HG02884 (cell line): ENCODE measurements around the gene PROSER2.

ENCODE experiments used
- ATAC-seq: cut with Tn5 transposase; IDR thresholded peaks from one replicate; pipeline ENCODE4 v1.9.1; 2021; ENCODE audit warnings: mild to moderate bottlenecking, moderate library complexity; ENCODE audit not compliant: unreplicated experiment

Gene PROSER2

DNA sequence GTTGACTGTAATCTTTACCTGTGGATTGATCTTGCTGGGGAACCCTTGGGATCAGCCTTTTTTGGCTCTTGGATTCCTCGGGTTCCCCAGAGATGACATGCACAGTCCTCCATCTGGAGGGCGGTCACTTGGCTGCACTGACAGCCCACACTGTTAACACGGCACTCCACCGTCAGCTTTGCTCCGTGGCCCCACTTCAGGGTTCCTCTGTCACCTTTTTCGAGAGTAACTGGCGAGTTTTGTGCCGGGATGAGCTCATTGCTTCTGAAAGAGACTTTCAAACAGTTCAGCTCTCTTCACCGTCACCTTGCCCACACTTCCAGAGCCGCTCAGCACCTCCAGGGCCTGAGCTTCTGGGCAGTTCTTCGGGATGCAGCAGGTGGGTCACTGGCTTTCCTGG is 42.4 kb downstream of the PROSER2 start:
- no peak for ATAC-seq

- ATAC-seq: no peak
Measured at GRCh38 chr10:11866199-11866925, 43.2 kb downstream of the PROSER2 start.

DNA sequence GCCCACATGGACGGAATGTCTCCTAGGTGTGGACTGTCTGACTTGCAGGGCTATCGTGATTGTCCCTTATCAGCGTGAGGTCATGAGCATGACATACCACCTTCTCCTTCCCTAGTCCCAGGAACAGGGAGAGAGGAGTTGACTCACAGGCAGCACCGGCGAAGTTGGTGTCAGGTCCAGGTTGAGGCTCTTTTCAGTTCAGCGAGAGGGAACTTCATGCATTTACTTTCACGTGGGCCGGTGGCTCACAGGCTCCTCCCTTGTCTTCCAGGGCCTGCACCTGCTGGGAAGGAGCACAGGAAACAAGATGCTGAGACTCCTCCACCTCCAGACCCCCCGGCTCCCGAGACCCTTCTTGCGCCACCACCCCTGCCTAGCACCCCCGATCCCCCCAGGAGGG is 46.1 kb downstream of the PROSER2 start:
- no peak for ATAC-seq

- no peak for ATAC-seq
Measured at GRCh38 chr10:11869743-11870460, 46.7 kb downstream of the PROSER2 start.

DNA sequence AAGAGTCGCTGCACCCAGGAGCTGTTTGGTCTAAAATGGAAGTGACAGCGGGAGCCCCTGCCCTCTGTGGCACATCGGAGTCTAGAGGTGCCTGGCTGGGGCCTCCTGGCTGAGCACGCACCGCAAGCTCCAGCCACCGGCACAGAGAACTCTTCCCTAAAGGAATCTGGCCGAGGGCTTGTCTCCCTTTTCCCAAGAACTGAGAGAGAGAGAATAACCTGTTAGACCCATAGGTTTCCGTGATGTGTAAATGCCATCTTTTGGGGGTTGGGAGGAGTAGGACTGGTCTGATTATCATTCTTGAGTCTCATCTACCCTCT is 47.3 kb downstream of the PROSER2 start:
- no peak for ATAC-seq

DNA sequence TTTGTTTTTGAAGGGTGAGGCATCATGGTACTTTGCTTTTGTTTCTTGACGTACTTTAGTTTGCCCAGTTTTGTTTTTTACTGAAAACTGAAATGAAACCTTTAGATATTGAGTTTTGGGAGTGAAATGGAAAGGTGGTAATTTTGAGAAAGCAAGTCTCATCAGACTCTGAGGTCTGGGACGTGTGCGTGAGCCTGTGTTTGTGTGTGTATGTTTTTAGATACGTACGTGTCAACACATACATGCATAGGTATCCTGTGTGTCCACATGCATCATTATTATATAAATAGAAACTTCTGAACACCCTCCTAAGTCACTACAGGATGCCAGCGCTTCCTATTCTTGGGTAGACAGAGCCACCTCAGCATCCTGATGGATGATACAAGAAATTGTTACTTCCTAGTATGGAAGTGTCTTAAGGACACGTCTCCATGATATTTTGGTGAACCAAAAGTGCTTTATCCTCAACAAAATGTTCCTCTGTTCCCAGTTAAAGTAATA is 47.8 kb downstream of the PROSER2 start:
- no peak for ATAC-seq

- no peak for ATAC-seq
Measured at GRCh38 chr10:11871466-11871865, 48.3 kb downstream of the PROSER2 start.

DNA sequence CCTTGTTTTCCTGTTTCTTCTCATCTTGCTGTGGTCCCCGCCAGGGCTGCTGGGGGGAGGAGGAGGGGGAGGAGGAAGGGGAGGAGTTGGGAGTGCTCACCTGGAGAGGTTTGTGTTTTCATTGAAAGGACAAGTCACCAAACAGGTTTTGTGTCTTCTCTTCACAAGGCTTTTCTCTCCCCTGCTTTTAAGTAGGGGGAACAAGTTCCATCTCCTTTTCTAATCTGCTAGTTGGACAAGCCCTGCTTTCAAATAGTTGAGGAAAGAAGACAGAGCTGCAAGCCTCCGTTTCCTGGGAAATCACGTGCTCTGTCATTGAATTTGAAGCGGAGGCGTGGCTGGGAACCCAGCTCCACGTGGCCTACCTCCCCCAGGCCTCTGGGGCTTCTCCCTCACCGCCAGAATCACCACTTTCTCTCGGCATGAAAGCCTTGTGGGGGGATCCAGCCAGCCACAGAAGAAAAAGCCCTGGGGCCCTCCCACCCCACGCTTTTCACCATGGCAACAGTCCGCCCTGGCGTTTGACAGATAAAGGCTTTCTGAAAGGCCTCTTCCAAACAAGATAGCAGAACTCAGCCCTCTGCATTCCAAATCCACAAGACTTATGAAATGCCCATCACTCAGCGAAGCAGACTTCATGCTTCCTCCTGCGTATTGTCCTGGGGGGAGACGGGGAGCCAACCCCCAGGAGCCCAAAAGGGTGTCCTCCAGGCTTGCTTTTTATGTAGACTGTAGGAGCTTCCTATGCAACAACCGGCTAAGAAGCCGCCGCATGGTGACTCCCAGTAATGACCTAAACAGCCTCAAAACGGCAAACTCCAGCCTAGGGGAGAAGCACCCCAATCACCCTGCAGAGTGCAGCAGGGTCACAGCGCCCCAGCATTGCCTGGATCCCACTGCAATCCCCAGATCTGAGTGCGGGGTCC is 51.7 kb downstream of the PROSER2 start:
- ATAC-seq: no peak

- no peak for ATAC-seq
Measured at GRCh38 chr10:11875494-11876281, 52.5 kb downstream of the PROSER2 start.

GRCh38 chr10:11876324-11876723 is 53.2 kb downstream of the PROSER2 start:
- no peak for ATAC-seq

DNA sequence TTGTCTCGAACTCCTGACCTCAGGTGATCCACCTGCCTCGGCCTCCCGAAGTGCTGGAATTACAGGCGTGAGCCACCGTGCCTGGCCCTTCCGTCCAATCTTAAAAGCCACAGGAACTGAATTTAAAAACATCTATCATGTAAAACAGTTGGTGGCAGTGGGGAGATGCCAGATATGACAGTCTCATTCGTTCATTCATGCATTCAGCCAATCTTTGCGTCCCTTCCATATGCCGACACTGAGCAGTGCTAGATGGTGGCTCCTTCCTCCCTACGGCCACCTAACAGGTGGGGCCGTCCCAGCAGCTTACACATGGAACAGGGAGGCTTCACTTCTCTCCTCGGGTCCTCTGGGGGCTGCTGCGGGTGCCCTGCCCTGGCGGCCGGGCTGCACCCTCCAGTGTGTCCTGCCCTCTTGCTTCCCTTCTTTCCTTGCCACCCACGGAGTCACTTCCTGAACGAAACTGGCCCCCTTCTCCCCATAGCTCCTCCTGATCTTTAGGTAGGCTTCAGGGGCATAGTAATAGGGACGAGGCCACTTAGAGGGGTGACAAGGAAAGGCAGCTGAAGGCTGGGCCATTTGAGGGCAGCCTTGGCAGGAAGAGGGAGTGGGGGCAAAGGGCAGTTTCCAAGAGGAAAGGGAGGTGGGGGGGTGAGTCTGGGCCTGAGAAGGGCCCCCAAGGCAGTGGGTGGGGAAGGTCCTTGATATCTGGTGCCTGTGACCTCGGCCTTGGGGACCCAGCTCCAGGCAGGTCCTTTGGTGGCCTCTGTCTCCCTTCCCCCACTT is 53.8 kb downstream of the PROSER2 start:
- ATAC-seq: no peak

GRCh38 chr10:11877591-11877905 is 54.4 kb downstream of the PROSER2 start:
- no peak for ATAC-seq

DNA sequence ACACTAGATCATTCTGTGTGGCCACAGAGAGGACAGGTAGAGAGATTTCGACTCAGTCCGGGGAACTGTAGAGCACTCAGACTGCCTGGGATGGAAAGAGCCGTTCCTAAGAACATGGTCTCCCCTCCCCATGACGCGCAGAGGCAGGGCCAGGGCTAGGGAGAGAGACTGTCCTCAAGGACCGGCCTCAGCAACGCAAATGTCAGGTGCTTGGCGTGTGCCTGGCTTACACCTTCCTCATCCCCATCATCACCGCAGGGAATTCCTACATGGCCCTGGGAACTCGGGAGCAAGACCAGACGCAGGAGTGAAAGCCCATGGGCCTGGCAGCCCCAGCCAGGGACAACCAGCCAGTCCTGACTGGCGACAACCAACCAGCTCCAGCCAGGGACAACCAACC is 55.6 kb downstream of the PROSER2 start:
- no peak for ATAC-seq

DNA sequence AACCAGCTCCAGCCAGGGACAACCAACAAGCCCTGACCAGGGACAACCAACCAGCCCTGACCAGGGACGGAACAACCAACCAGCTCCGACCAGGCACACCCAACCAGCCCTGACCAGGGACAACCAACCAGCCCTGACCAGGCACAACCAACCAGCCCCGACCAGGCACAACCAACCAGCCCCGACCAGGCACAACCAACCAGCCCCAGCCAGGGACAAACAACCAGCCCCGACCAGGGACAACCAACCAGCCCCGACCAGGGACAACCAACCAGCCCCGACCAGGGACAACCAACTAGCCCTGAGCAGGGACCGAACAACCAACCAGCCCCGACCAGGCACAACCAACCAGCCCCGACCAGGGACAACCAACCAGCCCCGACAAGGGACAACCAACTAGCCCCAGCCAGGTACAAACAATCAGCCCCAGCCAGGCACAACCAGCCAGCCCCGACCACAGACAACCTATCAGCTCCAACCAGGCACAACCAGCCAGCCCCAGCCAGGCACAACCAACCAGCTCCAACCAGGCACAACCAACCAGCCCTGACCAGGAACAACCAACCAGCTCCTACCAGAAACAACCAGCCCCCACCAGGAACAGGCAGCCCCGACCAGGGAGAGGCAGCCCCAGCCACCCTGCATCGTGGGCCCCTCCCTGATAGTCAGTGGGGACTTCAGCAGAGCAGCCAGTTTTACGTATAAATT is 56.4 kb downstream of the PROSER2 start:
- no peak for ATAC-seq

GRCh38 chr10:11880151-11881029 is 57.2 kb downstream of the PROSER2 start:
- ATAC-seq: no peak

- ATAC-seq: no peak
Measured at GRCh38 chr10:11881030-11881476, 57.9 kb downstream of the PROSER2 start.

- ATAC-seq: no peak
Measured at GRCh38 chr10:11881477-11882417, 58.6 kb downstream of the PROSER2 start.
